GM12892 (cell line): Measurements from ENCODE around the gene ATP13A3.

Source experiments
- POLR2A ChIP-seq: IDR thresholded peaks from 2 replicates; pipeline ENCODE4 v1.6.1; 2011; ENCODE audit warnings: low read depth, low read length, control low read depth
- TAF1 ChIP-seq: IDR thresholded peaks from 2 replicates; pipeline ENCODE4 v1.6.1; 2011; ENCODE audit warnings: low read depth, mild to moderate bottlenecking, control low read depth, low read length, borderline replicate concordance

- TF ChIP-seq TAF1 (no peak), POLR2A (no peak)
Measured at GRCh38 chr3:194512895-194513601, 26.2 kb upstream of the ATP13A3 start.
